CD14-positive monocyte (primary cell): ENCODE results near the gene ADK. TPM values are rescaled to one million over a fixed set of nuclear protein-coding genes. Genes with fewer than 3 reads are reported as not detected.

Experiments
- DNase-seq, 3 donors: peaks; one replicate each; pipeline ENCODE4 v3.0.0-alpha.2; 2011 to 2022
- H2AFZ ChIP-seq: 2 replicates; pipeline ENCODE4 v1.6.0; 2012; ENCODE audit warnings: mild to moderate bottlenecking, low read depth, low read length, inconsistent platforms; ENCODE audit not compliant: insufficient read depth, poor library complexity, severe bottlenecking
- H3K27ac ChIP-seq, 2 donors: 1 replicate in 1 of 2; 2 replicates in 1 of 2; pipeline ENCODE4 v1.5.1; 2012 to 2013; ENCODE audit warnings: low read length in 2 of 2, control low read depth in 1 of 2, inconsistent platforms in 1 of 2, low read depth in 1 of 2, mild to moderate bottlenecking in 1 of 2
- H3K27me3 ChIP-seq, 2 donors: one replicate each; pipeline versions ENCODE4 v1.6.0 to v1.6.1; 2011 to 2013; ENCODE audit warnings: low read length in 2 of 2; ENCODE audit not compliant: control insufficient read depth in 2 of 2, insufficient read depth in 2 of 2
- H3K36me3 ChIP-seq, 2 donors: replicated peaks in 1 of 2; 1 replicate in 1 of 2; 2 replicates in 1 of 2; pipeline versions ENCODE4 v1.5.1 to v1.6.1; 2012 to 2013; ENCODE audit warnings: low read length in 2 of 2, control low read depth in 1 of 2, inconsistent platforms in 1 of 2, mild to moderate bottlenecking in 1 of 2; ENCODE audit not compliant: insufficient read depth in 2 of 2, control insufficient read depth in 1 of 2
- H3K4me1 ChIP-seq, 2 donors: 1 replicate in 1 of 2; 2 replicates in 1 of 2; pipeline versions ENCODE4 v1.5.1 to v1.6.1; 2012 to 2013; ENCODE audit warnings: low read length in 2 of 2, control low read depth in 1 of 2, inconsistent platforms in 1 of 2, mild to moderate bottlenecking in 1 of 2, moderate library complexity in 1 of 2; ENCODE audit not compliant: insufficient read depth in 2 of 2, control insufficient read depth in 1 of 2
- H3K4me2 ChIP-seq: replicated peaks from 2 replicates; pipeline ENCODE3; 2012; ENCODE audit warnings: low read length, moderate library complexity, mild to moderate bottlenecking; ENCODE audit not compliant: poor library complexity, severe bottlenecking; ENCODE audit errors: extremely low read depth
- H3K4me3 ChIP-seq, 3 experiments: fragments of 200-600 bp in 1 of 3; sonication (generic) in 1 of 3; replicated peaks in 1 of 3; 1 replicate in 2 of 3; 2 replicates in 1 of 3; pipeline ENCODE4 v1.5.1; 2011 to 2013; ENCODE audit warnings: low read length in 3 of 3, mild to moderate bottlenecking in 3 of 3, control low read depth in 2 of 3, low read depth in 2 of 3, inconsistent platforms in 1 of 3, moderate library complexity in 1 of 3
- H3K79me2 ChIP-seq: 2 replicates; pipeline ENCODE4 v1.6.0; 2012; ENCODE audit warnings: mild to moderate bottlenecking, control low read depth, inconsistent platforms, low read length, moderate library complexity; ENCODE audit not compliant: insufficient read depth
- H3K9ac ChIP-seq: 2 replicates; pipeline ENCODE4 v1.6.0; 2017; ENCODE audit warnings: low read length, mild to moderate bottlenecking; ENCODE audit not compliant: insufficient read depth, poor library complexity, severe bottlenecking
- H3K9me3 ChIP-seq, 2 donors: replicated peaks in 1 of 2; 1 replicate in 1 of 2; 2 replicates in 1 of 2; pipeline versions ENCODE4 v1.5.1 to v1.6.1; 2012 to 2013; ENCODE audit warnings: low read length in 2 of 2, control low read depth in 1 of 2; ENCODE audit not compliant: control insufficient read depth in 1 of 2, insufficient read depth in 1 of 2
- H4K20me1 ChIP-seq: 2 replicates; pipeline ENCODE4 v1.6.0; 2012; ENCODE audit warnings: mild to moderate bottlenecking, low read length, control low read depth, moderate library complexity; ENCODE audit not compliant: insufficient read depth
- H3K27ac Mint-ChIP-seq, 7 donors: one replicate each; pipeline ENCODE4 v1.8.0; 2020; ENCODE audit warnings: mild to moderate bottlenecking in 7 of 7, mixed read lengths in 7 of 7, moderate library complexity in 6 of 7, inconsistent platforms in 2 of 7
- H3K27me3 Mint-ChIP-seq, 3 donors: one replicate each; pipeline ENCODE4 v1.8.0; 2021 to 2022; ENCODE audit warnings: low read depth in 3 of 3, mild to moderate bottlenecking in 3 of 3, mixed read lengths in 3 of 3, moderate library complexity in 3 of 3, inconsistent platforms in 1 of 3
- H3K36me3 Mint-ChIP-seq, 2 donors: one replicate each; pipeline ENCODE4 v1.8.0; 2020; ENCODE audit warnings: mixed read lengths in 2 of 2, inconsistent platforms in 1 of 2, mild to moderate bottlenecking in 1 of 2
- H3K4me1 Mint-ChIP-seq: one replicate; pipeline ENCODE4 v1.8.0; 2020; ENCODE audit warnings: mild to moderate bottlenecking, mixed read lengths
- H3K4me3 Mint-ChIP-seq, 2 donors: one replicate each; pipeline ENCODE4 v1.8.0; 2020; ENCODE audit warnings: mild to moderate bottlenecking in 2 of 2, mixed read lengths in 2 of 2, moderate library complexity in 1 of 2
- H3K9me3 Mint-ChIP-seq, 7 donors: one replicate each; pipeline ENCODE4 v1.8.0; 2020 to 2022; ENCODE audit warnings: mixed read lengths in 7 of 7, mild to moderate bottlenecking in 6 of 7, moderate library complexity in 6 of 7, inconsistent platforms in 2 of 7
- WGBS: methylation state at CpG from one replicate; pipeline ENCODE4 v1.1.5; 2013; ENCODE audit warnings: missing lambda C conversion rate; ENCODE audit not compliant: insufficient coverage; 5-methylcytosine and 5-hydroxymethylcytosine counted together
- intact Hi-C, 2 donors: fragments of 100-400 bp; cut with micrococcal nuclease; formaldehyde crosslinking; loops; one replicate each; pipeline versions ENCODE4 v1.15.0 to v1.15.1; 2023
- polyA plus RNA-seq, 3 donors: library from polyadenylated mRNA; depleted of rRNA in 1 of 3; unstranded in 2 of 3; stranded (reverse) in 1 of 3; fragments of 300-500 nt in 2 of 3; fragments of >200 nt in 1 of 3; fragmentation: Illumina TruSeq in 2 of 3; gene quantifications; 1 replicate in 2 of 3; 2 replicates in 1 of 3; pipeline ENCODE4 v1.2.3, GENCODE V29; 2012 to 2021
- TF ChIP-seq, protein P1 (sequence below): fragments of 200-600 bp; IDR thresholded peaks from one replicate; pipeline ENCODE4 v1.8.0; 2022; ENCODE audit warnings: antibody characterized with exemption, mild to moderate bottlenecking

Gene ADK
- polyA plus RNA-seq, 3 donors: 6.4 to 38.2 (median 35.7) TPM

DNA sequence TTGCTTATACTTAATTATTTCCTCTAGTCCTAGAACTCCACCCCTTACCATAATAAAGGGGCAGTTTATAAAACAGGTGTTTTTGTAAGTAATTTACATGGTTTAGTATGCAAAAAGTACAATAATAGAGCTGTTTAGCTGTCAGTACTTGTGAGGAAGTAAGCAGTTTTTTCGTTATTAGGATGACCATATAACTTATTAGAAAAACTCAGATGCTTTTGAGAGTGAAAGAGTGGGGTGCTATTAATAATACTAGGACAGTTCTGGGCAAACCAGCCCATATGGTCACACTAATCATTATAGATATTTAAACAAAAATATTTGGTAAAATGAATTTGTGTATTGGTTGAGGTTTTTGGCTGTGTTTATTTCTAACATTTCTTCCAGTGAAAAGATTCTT, 473.5 kb downstream of the ADK start:
- H3K36me3 Mint-ChIP-seq: peaks cover 12 to 18% of the 10 kb centered on the region in 2 donors
- H3K36me3 ChIP-seq: peaks cover 0 to 3% of the 10 kb centered on the region in 2 donors
- intact Hi-C loops: no loop called here
- H3K79me2 ChIP-seq: no peaks in the 10 kb centered on the region
- H3K4me1 Mint-ChIP-seq: no peaks in the 10 kb centered on the region
- TF ChIP-seq, protein P1, sequence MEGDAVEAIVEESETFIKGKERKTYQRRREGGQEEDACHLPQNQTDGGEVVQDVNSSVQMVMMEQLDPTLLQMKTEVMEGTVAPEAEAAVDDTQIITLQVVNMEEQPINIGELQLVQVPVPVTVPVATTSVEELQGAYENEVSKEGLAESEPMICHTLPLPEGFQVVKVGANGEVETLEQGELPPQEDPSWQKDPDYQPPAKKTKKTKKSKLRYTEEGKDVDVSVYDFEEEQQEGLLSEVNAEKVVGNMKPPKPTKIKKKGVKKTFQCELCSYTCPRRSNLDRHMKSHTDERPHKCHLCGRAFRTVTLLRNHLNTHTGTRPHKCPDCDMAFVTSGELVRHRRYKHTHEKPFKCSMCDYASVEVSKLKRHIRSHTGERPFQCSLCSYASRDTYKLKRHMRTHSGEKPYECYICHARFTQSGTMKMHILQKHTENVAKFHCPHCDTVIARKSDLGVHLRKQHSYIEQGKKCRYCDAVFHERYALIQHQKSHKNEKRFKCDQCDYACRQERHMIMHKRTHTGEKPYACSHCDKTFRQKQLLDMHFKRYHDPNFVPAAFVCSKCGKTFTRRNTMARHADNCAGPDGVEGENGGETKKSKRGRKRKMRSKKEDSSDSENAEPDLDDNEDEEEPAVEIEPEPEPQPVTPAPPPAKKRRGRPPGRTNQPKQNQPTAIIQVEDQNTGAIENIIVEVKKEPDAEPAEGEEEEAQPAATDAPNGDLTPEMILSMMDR: no peak
- WGBS: no CpG with 5 or more reads among the region's 1 CpG
- no peak for DNase-seq
- H3K4me3 Mint-ChIP-seq: no peak overlapping the region
- no peak overlapping the region for H2AFZ ChIP-seq
- no peak overlapping the region for H3K4me3 ChIP-seq
- H3K27ac ChIP-seq: no peak overlapping the region
- H3K27me3 Mint-ChIP-seq: no peaks in the 10 kb centered on the region
- H3K9me3 ChIP-seq: peaks cover 0 to 4% of the 10 kb centered on the region in 2 donors
- no peak overlapping the region for H3K9ac ChIP-seq
- peaks cover 9 to 29% (median 17%) of the 10 kb centered on the region in 7 donors for H3K9me3 Mint-ChIP-seq
- no peak overlapping the region for H3K27ac Mint-ChIP-seq
- no peaks in the 10 kb centered on the region for H4K20me1 ChIP-seq
- no peaks in the 10 kb centered on the region for H3K27me3 ChIP-seq
- H3K4me1 ChIP-seq: no peaks in the 10 kb centered on the region
- H3K4me2 ChIP-seq: no peak overlapping the region

- no peak overlapping the region for H3K4me2 ChIP-seq
- no peaks in the 10 kb centered on the region for H3K79me2 ChIP-seq
- H3K27ac ChIP-seq: no peak overlapping the region
- H3K4me3 ChIP-seq: no peak overlapping the region
- peaks cover 0 to 3% of the 10 kb centered on the region in 2 donors for H3K36me3 ChIP-seq
- peaks cover 8 to 11% of the 10 kb centered on the region in 2 donors for H3K4me1 ChIP-seq
- no peak for DNase-seq
- peaks cover 0 to 2% (median 0%) of the 10 kb centered on the region in 7 donors for H3K9me3 Mint-ChIP-seq
- no peak overlapping the region for H3K4me3 Mint-ChIP-seq
- H3K27ac Mint-ChIP-seq: no peak overlapping the region
- H2AFZ ChIP-seq: no peak overlapping the region
- H3K36me3 Mint-ChIP-seq: peaks cover 1 to 4% of the 10 kb centered on the region in 2 donors
- H4K20me1 ChIP-seq: no peaks in the 10 kb centered on the region
- H3K4me1 Mint-ChIP-seq: peaks cover 16% of the 10 kb centered on the region
- no peaks in the 10 kb centered on the region for H3K27me3 Mint-ChIP-seq
- TF ChIP-seq, protein P1: no peak
- no peak overlapping the region for H3K9ac ChIP-seq
- intact Hi-C loops: no loop called here
- 86% methylated on average over 1 of the region's 2 CpGs for WGBS
- no peaks in the 10 kb centered on the region for H3K9me3 ChIP-seq
- no peaks in the 10 kb centered on the region for H3K27me3 ChIP-seq
Observed at GRCh38 chr10:74628136-74628535, 477.1 kb downstream of the ADK start.
